Neural cell (in vitro differentiated cells): ENCODE measurements around the gene SLC5A5.

Experiments
- EP300 ChIP-seq: fragments of 450-650 bp; conservative IDR thresholded peaks from 2 replicates; pipeline ENCODE4 v1.6.1; 2014; ENCODE audit warnings: antibody characterized with exemption, mild to moderate bottlenecking, moderate library complexity; ENCODE audit not compliant: poor library complexity, severe bottlenecking
- EZH2 ChIP-seq: fragments of 200-600, 300-800 bp; shearing (Covaris generic), sonication (generic); IDR thresholded peaks from 2 replicates; pipeline ENCODE4 v1.6.1; 2014; ENCODE audit warnings: antibody characterized with exemption, low read length, borderline replicate concordance, mild to moderate bottlenecking; ENCODE audit not compliant: insufficient read depth, poor library complexity, severe bottlenecking
- TAF1 ChIP-seq: IDR thresholded peaks from 2 replicates; pipeline ENCODE4 v1.6.1; 2012; ENCODE audit warnings: low read depth
- TF ChIP-seq, protein P1 (sequence below): fragments of 450-650 bp; IDR thresholded peaks from 2 replicates; pipeline ENCODE4 v1.5.1; 2014; ENCODE audit warnings: antibody characterized with exemption, mild to moderate bottlenecking, moderate library complexity; ENCODE audit not compliant: poor library complexity, severe bottlenecking

DNA sequence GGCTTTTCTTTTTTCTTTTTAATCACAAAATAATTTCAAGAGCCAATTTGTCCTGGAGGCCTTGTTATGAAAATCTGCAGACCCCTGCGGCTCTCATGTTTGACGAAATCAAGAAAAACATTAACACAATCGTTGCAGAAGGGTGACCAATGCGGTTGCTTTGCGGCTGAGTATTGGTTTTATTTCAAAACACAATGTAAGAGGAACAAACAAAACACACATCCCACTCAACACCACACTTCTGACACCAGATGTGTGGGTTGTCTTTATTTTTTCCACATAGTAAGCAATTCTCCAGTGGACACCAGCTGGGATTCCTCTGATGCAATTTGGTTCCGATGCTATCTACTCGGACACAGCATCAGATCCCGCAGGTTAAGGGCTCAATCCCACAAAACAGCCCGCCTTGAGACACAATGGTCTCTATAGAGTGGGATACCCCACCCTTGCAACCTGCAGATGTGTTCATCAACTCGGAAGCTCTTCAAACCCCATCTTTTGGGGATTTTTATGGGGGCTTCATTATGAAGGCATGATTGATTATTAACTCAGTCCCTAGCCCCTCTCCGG is 39.1 kb downstream of the SLC5A5 start:
- TF ChIP-seq TAF1 (no peak), EP300 (no peak), EZH2 (no peak)
- TF ChIP-seq, protein P1, sequence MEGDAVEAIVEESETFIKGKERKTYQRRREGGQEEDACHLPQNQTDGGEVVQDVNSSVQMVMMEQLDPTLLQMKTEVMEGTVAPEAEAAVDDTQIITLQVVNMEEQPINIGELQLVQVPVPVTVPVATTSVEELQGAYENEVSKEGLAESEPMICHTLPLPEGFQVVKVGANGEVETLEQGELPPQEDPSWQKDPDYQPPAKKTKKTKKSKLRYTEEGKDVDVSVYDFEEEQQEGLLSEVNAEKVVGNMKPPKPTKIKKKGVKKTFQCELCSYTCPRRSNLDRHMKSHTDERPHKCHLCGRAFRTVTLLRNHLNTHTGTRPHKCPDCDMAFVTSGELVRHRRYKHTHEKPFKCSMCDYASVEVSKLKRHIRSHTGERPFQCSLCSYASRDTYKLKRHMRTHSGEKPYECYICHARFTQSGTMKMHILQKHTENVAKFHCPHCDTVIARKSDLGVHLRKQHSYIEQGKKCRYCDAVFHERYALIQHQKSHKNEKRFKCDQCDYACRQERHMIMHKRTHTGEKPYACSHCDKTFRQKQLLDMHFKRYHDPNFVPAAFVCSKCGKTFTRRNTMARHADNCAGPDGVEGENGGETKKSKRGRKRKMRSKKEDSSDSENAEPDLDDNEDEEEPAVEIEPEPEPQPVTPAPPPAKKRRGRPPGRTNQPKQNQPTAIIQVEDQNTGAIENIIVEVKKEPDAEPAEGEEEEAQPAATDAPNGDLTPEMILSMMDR: no peak
